Osteoblast (primary cell): ENCODE results near the gene TNFAIP8. TPM values are rescaled to one million over a fixed set of nuclear protein-coding genes. Genes with fewer than 3 reads are reported as not detected.

Source experiments
- DNase-seq: peaks from one replicate; pipeline ENCODE4 v3.0.0; 2011; ENCODE audit warnings: low spot score, mixed read lengths; ENCODE audit not compliant: insufficient read length; ENCODE audit errors: missing footprints
- H2AFZ ChIP-seq: 2 replicates; pipeline ENCODE4 v1.6.0; 2011; ENCODE audit warnings: mild to moderate bottlenecking, low read length
- H3K27ac ChIP-seq: 2 replicates; pipeline ENCODE4 v1.5.1; 2011; ENCODE audit warnings: mild to moderate bottlenecking, low read depth, low read length, moderate library complexity
- H3K27me3 ChIP-seq: 2 replicates; pipeline ENCODE4 v1.6.0; 2012; ENCODE audit warnings: mild to moderate bottlenecking, control low read depth, inconsistent platforms, low read length, moderate library complexity; ENCODE audit not compliant: insufficient read depth
- H3K36me3 ChIP-seq: 2 replicates; pipeline ENCODE4 v1.5.1; 2011; ENCODE audit warnings: mild to moderate bottlenecking, low read length, control low read depth, moderate library complexity; ENCODE audit not compliant: insufficient read depth
- H3K4me1 ChIP-seq: 2 replicates; pipeline ENCODE4 v1.5.1; 2011; ENCODE audit warnings: mild to moderate bottlenecking, low read length, control low read depth, moderate library complexity; ENCODE audit not compliant: insufficient read depth
- H3K4me2 ChIP-seq: 2 replicates; pipeline ENCODE4 v1.6.0; 2011; ENCODE audit warnings: mild to moderate bottlenecking, low read length; ENCODE audit not compliant: insufficient read depth
- H3K4me3 ChIP-seq: fragments of 200-600 bp; sonication (generic); 3 replicates; pipeline ENCODE4 v1.5.1; 2012; ENCODE audit warnings: mild to moderate bottlenecking, low read length, inconsistent platforms; ENCODE audit not compliant: insufficient read depth
- H3K79me2 ChIP-seq: 2 replicates; pipeline ENCODE4 v1.6.0; 2012; ENCODE audit warnings: mild to moderate bottlenecking, low read length, control low read depth, inconsistent platforms; ENCODE audit not compliant: insufficient read depth
- H3K9me3 ChIP-seq: 2 replicates; pipeline ENCODE4 v1.5.1; 2011; ENCODE audit warnings: low read depth, low read length, control low read depth
- H4K20me1 ChIP-seq: 2 replicates; pipeline ENCODE4 v1.6.0; 2012; ENCODE audit warnings: mild to moderate bottlenecking, low read length, control low read depth; ENCODE audit not compliant: insufficient read depth
- CTCF ChIP-seq: IDR thresholded peaks from 2 replicates; pipeline ENCODE4 v1.5.1; 2011; ENCODE audit warnings: mild to moderate bottlenecking, low read depth, low read length, moderate library complexity; ENCODE audit errors: extremely low read depth
- total RNA-seq: library from RNA; depleted of rRNA; stranded (reverse); fragments of >200 nt; gene quantifications from 2 replicates; pipeline ENCODE4 v1.2.3, GENCODE V29; 2012

The TNFAIP8 gene
- total RNA-seq, 1 donor, result 23.2 TPM

DNA sequence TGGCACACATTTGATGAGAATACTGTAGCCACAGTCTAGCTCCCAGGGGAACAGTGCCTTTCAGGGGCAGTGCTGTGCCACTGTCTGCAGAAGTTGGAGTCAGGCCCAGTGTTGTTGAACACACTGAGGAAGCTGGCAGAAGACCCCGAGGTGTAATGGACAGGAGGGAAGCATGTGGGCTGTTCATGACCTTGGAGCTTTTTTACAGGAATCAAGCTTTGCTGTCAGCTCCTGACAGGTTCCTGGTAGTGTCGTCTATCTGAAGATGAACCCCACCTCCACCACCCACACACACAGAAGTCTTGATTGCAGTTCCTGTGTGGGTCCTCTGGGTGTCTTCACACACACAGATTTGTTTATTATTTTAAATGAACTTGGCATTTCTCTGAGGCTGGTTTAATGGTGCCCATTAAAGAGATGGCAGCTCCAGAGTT lies 40.3 kb upstream of the TNFAIP8 start:
- no peaks in the 10 kb centered on the region for H3K9me3 ChIP-seq
- H3K4me2 ChIP-seq, result peak overlapping the region; percentile 19
- no peak overlapping the region for H3K27ac ChIP-seq
- H3K36me3 ChIP-seq, result no peaks in the 10 kb centered on the region
- peak; percentile 79 for DNase-seq
- H3K4me3 ChIP-seq, result no peak overlapping the region
- no peaks in the 10 kb centered on the region for H4K20me1 ChIP-seq
- H2AFZ ChIP-seq, result peak overlapping the region; percentile 39
- no peaks in the 10 kb centered on the region for H3K27me3 ChIP-seq
- peak; percentile 32 for TF ChIP-seq CTCF
- peaks cover 8% of the 10 kb centered on the region for H3K4me1 ChIP-seq
- no peaks in the 10 kb centered on the region for H3K79me2 ChIP-seq

- H3K27ac ChIP-seq, result no peak overlapping the region
- peaks cover 8% of the 10 kb centered on the region for H3K4me1 ChIP-seq
- no peak overlapping the region for H2AFZ ChIP-seq
- H3K79me2 ChIP-seq, result no peaks in the 10 kb centered on the region
- H3K4me3 ChIP-seq, result no peak overlapping the region
- H3K27me3 ChIP-seq, result no peaks in the 10 kb centered on the region
- no peak for DNase-seq
- H3K4me2 ChIP-seq, result no peak overlapping the region
- H4K20me1 ChIP-seq, result no peaks in the 10 kb centered on the region
- TF ChIP-seq CTCF, result no peak
- no peaks in the 10 kb centered on the region for H3K9me3 ChIP-seq
- no peaks in the 10 kb centered on the region for H3K36me3 ChIP-seq
These were observed 39.7 kb upstream of the TNFAIP8 start for GRCh38 chr5:119316086-119316485.

DNA sequence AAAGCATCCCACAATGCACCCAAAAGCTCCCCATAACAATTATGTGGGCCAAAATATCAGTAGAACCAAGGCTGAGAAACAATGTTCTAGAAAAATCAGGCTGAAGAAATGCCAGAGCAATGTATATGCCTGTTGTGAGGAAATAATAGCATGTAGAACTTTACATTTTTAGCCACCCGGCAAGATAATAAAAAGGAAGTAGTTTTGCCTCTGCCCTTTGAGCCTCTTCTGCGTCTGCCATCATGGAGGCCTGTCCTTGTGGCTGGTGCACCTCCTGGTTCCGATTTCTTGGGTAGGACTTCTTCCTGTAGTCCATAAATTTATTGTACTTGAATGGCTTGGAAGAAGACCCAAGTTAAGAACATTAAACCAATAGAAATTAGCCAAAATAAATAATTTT lies 38.9 kb upstream of the TNFAIP8 start:
- Histone ChIP-seq H3K27ac (no peak overlapping the region), H4K20me1 (no peaks in the 10 kb centered on the region), H3K4me2 (no peak overlapping the region), H3K9me3 (no peaks in the 10 kb centered on the region), H3K79me2 (peaks cover 3% of the 10 kb centered on the region), H2AFZ (no peak overlapping the region), H3K27me3 (no peaks in the 10 kb centered on the region), H3K4me3 (no peak overlapping the region), H3K36me3 (no peaks in the 10 kb centered on the region), H3K4me1 (peaks cover 8% of the 10 kb centered on the region)
- no peak for DNase-seq
- no peak for TF ChIP-seq CTCF

GRCh38 chr5:119318256-119318894 lies 37.4 kb upstream of the TNFAIP8 start:
- no peak for DNase-seq
- H3K27me3 ChIP-seq, result no peaks in the 10 kb centered on the region
- H3K9me3 ChIP-seq, result no peaks in the 10 kb centered on the region
- no peak overlapping the region for H2AFZ ChIP-seq
- no peak overlapping the region for H3K4me2 ChIP-seq
- H4K20me1 ChIP-seq, result no peaks in the 10 kb centered on the region
- H3K36me3 ChIP-seq, result no peaks in the 10 kb centered on the region
- H3K27ac ChIP-seq, result no peak overlapping the region
- TF ChIP-seq CTCF, result no peak
- H3K4me3 ChIP-seq, result no peak overlapping the region
- peaks cover 3% of the 10 kb centered on the region for H3K79me2 ChIP-seq
- peaks cover 19% of the 10 kb centered on the region for H3K4me1 ChIP-seq
